ENCODE measurements around the gene PMAIP1. TPM values are rescaled to one million over a fixed set of nuclear protein-coding genes. Genes with fewer than 3 reads are reported as not detected.

Gene PMAIP1
- total RNA-seq, 2 donors from 2014 or later, result 96.5 to 155 TPM

Other genes with a start within 250 kb of the PMAIP1 start
- gene CCBE1, start 202.6 kb upstream of the PMAIP1 start, total RNA-seq, result 1 to 10 TPM in 1 of 2 donors, under 1 TPM in 1; 0.81 to 1.2 TPM